ENCODE results near the gene POU4F1. TPM values are rescaled to one million over a fixed set of nuclear protein-coding genes. Genes with fewer than 3 reads are reported as not detected.

The POU4F1 gene
- total RNA-seq, 1 donor from 2014 or later = 0.38 TPM

- H3K9me3 Mint-ChIP-seq (ENCODE audit: low read depth) = no peaks in the 10 kb centered on the region
- no peak for DNase-seq (ENCODE audit: low spot score, unreplicated experiment)
- H3K4me1 Mint-ChIP-seq (ENCODE audit: low read depth) = peaks cover 9% of the 10 kb centered on the region
- peaks cover 95% of the 10 kb centered on the region for H3K27me3 Mint-ChIP-seq
- no peak overlapping the region for H3K4me3 Mint-ChIP-seq (ENCODE audit: low read depth)
- no peak for TF ChIP-seq CTCF (IDR thresholded peaks at IDR 0.05; ENCODE audit: unreplicated experiment)
- H3K36me3 Mint-ChIP-seq (ENCODE audit: insufficient read depth) = no peaks in the 10 kb centered on the region
- H3K27ac Mint-ChIP-seq = no peak overlapping the region
These were observed 4.3 kb upstream of the POU4F1 start for GRCh38 chr13:78607409-78608251.

- no peak for DNase-seq (ENCODE audit: low spot score, unreplicated experiment)
- peaks cover 92% of the 10 kb centered on the region for H3K27me3 Mint-ChIP-seq
- peaks cover 11% of the 10 kb centered on the region for H3K4me1 Mint-ChIP-seq (ENCODE audit: low read depth)
- H3K27ac Mint-ChIP-seq = no peak overlapping the region
- H3K4me3 Mint-ChIP-seq (ENCODE audit: low read depth) = no peak overlapping the region
- no peaks in the 10 kb centered on the region for H3K9me3 Mint-ChIP-seq (ENCODE audit: low read depth)
- H3K36me3 Mint-ChIP-seq (ENCODE audit: insufficient read depth) = no peaks in the 10 kb centered on the region
- TF ChIP-seq CTCF (IDR thresholded peaks at IDR 0.05; ENCODE audit: unreplicated experiment) = no peak
These were observed 3.4 kb upstream of the POU4F1 start for GRCh38 chr13:78606471-78607408.

GRCh38 chr13:78604782-78605611 lies 1.6 kb upstream of the POU4F1 start:
- no peaks in the 10 kb centered on the region for H3K36me3 Mint-ChIP-seq (ENCODE audit: insufficient read depth)
- no peak overlapping the region for H3K27ac Mint-ChIP-seq
- no peak for DNase-seq (ENCODE audit: low spot score, unreplicated experiment)
- peaks cover 11% of the 10 kb centered on the region for H3K4me1 Mint-ChIP-seq (ENCODE audit: low read depth)
- no peaks in the 10 kb centered on the region for H3K9me3 Mint-ChIP-seq (ENCODE audit: low read depth)
- H3K27me3 Mint-ChIP-seq = peaks cover 90% of the 10 kb centered on the region
- no peak overlapping the region for H3K4me3 Mint-ChIP-seq (ENCODE audit: low read depth)
- TF ChIP-seq CTCF (IDR thresholded peaks at IDR 0.05; ENCODE audit: unreplicated experiment) = peak; percentile 22

GRCh38 chr13:78602561-78603239 lies 652 bp downstream of the POU4F1 start:
- DNase-seq (ENCODE audit: low spot score, unreplicated experiment) = no peak
- H3K36me3 Mint-ChIP-seq (ENCODE audit: insufficient read depth) = no peaks in the 10 kb centered on the region
- H3K27ac Mint-ChIP-seq = peak overlapping the region; percentile 3
- H3K4me1 Mint-ChIP-seq (ENCODE audit: low read depth) = peaks cover 10% of the 10 kb centered on the region
- H3K4me3 Mint-ChIP-seq (ENCODE audit: low read depth) = peak overlapping the region; percentile 56
- no peaks in the 10 kb centered on the region for H3K9me3 Mint-ChIP-seq (ENCODE audit: low read depth)
- no peak for TF ChIP-seq CTCF (IDR thresholded peaks at IDR 0.05; ENCODE audit: unreplicated experiment)
- peaks cover 88% of the 10 kb centered on the region for H3K27me3 Mint-ChIP-seq
